Endothelial cell of umbilical vein (primary cell): ENCODE data around the gene ST8SIA6. TPM values are rescaled to one million over a fixed set of nuclear protein-coding genes. Genes with fewer than 3 reads are reported as not detected.

Experiments used
- BruUV-seq: library from RNA; stranded (reverse); fragments of 400-500 nt; replicated peaks from 2 replicates; lab custom pipeline; 2021; lab: Mats Ljungman, UMichigan
- CTCF ChIA-PET: fragments of 300-600, 350-600 bp; sonication (Branson Sonifier 250); formaldehyde crosslinking; loops from one replicate; lab custom pipeline; 2021; ENCODE audit warnings: antibody characterized with exemption, inconsistent platforms; lab: Charles Lee
- POLR2A ChIA-PET: fragments of 300-600, 350-600 bp; sonication (Branson Sonifier 250); formaldehyde crosslinking; loops from one replicate; lab custom pipeline; 2021; ENCODE audit warnings: antibody characterized with exemption, inconsistent platforms; lab: Charles Lee
- DNase-seq: peaks from one replicate; pipeline ENCODE4 v3.0.0-alpha.2; 2011; ENCODE audit warnings: low read depth, low spot score
- FAIRE-seq: peaks from 2 replicates; lab custom pipeline; 2011; peaks lifted over from hg19 to GRCh38; lab: Jason Lieb, UNC
- H2AFZ ChIP-seq: 2 replicates; pipeline ENCODE4 v1.6.0; 2012; ENCODE audit warnings: low read depth, low read length, control low read depth, inconsistent platforms
- H3K27ac ChIP-seq: 2 replicates; pipeline ENCODE4 v1.5.1; 2011; ENCODE audit warnings: low read depth, mild to moderate bottlenecking, control low read depth, low read length, moderate library complexity; ENCODE audit not compliant: insufficient read depth
- H3K27me3 ChIP-seq, 2 experiments: 2 replicates each; pipeline versions ENCODE4 v1.6.0 to v1.6.1; 2011; ENCODE audit warnings: low read length in 2 of 2, mixed read lengths in 1 of 2; ENCODE audit not compliant: control insufficient read depth in 2 of 2, insufficient read depth in 2 of 2
- H3K36me3 ChIP-seq, 2 experiments: 2 replicates in 1 of 2; 3 replicates in 1 of 2; pipeline ENCODE4 v1.5.1; 2011; ENCODE audit warnings: low read length in 2 of 2, mild to moderate bottlenecking in 1 of 2, moderate library complexity in 1 of 2; ENCODE audit not compliant: control insufficient read depth in 2 of 2, insufficient read depth in 2 of 2; ENCODE audit errors: extremely low read depth in 1 of 2
- H3K4me1 ChIP-seq: 3 replicates; pipeline ENCODE4 v1.5.1; 2011; ENCODE audit warnings: mild to moderate bottlenecking, low read length; ENCODE audit not compliant: control insufficient read depth, insufficient read depth; ENCODE audit errors: extremely low read depth
- H3K4me2 ChIP-seq: 2 replicates; pipeline ENCODE4 v1.6.1; 2011; ENCODE audit warnings: low read length, control low read depth, mixed read lengths; ENCODE audit not compliant: insufficient read depth
- H3K4me3 ChIP-seq, 3 experiments: fragments of 200-600 bp in 1 of 3; sonication (generic), shearing (Covaris generic) in 1 of 3; replicated peaks in 1 of 3; 2 replicates each; pipeline ENCODE4 v1.5.1; 2011 to 2016; ENCODE audit warnings: control low read depth in 3 of 3, low read length in 3 of 3, mild to moderate bottlenecking in 2 of 3, inconsistent platforms in 1 of 3, low read depth in 1 of 3, moderate library complexity in 1 of 3; ENCODE audit not compliant: insufficient read depth in 1 of 3
- H3K79me2 ChIP-seq: 2 replicates; pipeline ENCODE4 v1.6.0; 2012; ENCODE audit warnings: low read length, inconsistent platforms; ENCODE audit not compliant: control insufficient read depth, insufficient read depth
- H3K9ac ChIP-seq: replicated peaks from 2 replicates; pipeline ENCODE3; 2011; ENCODE audit warnings: low read length, control low read depth; ENCODE audit not compliant: insufficient read depth; ENCODE audit errors: extremely low read depth
- H3K9me1 ChIP-seq: replicated peaks from 3 replicates; pipeline ENCODE4 v1.6.0; 2011; ENCODE audit warnings: mild to moderate bottlenecking, low read length; ENCODE audit not compliant: control insufficient read depth, insufficient read depth; ENCODE audit errors: extremely low read depth
- H3K9me3 ChIP-seq: replicated peaks from 2 replicates; pipeline ENCODE4 v1.5.1; 2012; ENCODE audit warnings: low read length, inconsistent platforms; ENCODE audit not compliant: control insufficient read depth, insufficient read depth
- H4K20me1 ChIP-seq: replicated peaks from 2 replicates; pipeline ENCODE3; 2011; ENCODE audit warnings: mild to moderate bottlenecking, low read length; ENCODE audit not compliant: control insufficient read depth, insufficient read depth; ENCODE audit errors: extremely low read depth
- EZH2 ChIP-seq: IDR thresholded peaks from 2 replicates; pipeline ENCODE4 v1.6.1; 2012; ENCODE audit warnings: borderline replicate concordance, low read depth, mild to moderate bottlenecking, moderate library complexity, low read length, inconsistent platforms; ENCODE audit not compliant: severe bottlenecking
- FOS ChIP-seq: IDR thresholded peaks from 2 replicates; pipeline ENCODE4 v1.6.1; 2011; ENCODE audit warnings: mild to moderate bottlenecking, low read length, moderate library complexity, borderline replicate concordance; ENCODE audit not compliant: insufficient read depth
- GATA2 ChIP-seq: IDR thresholded peaks from 2 replicates; pipeline ENCODE4 v1.7.0; 2011; ENCODE audit warnings: low read depth, mild to moderate bottlenecking, moderate library complexity, mixed read lengths, low read length; ENCODE audit not compliant: insufficient read length, insufficient read depth
- JUN ChIP-seq: IDR thresholded peaks from 2 replicates; pipeline ENCODE4 v1.6.1; 2011; ENCODE audit warnings: borderline replicate concordance, low read depth; ENCODE audit not compliant: insufficient read length, insufficient read depth
- MYC ChIP-seq: IDR thresholded peaks from one replicate; pipeline ENCODE4 v1.6.1; 2011; ENCODE audit warnings: mild to moderate bottlenecking, low read depth, low read length
- POLR2A ChIP-seq: IDR thresholded peaks from 2 replicates; pipeline ENCODE4 v1.6.1; 2012; ENCODE audit warnings: low read depth, mild to moderate bottlenecking, control low read depth, low read length
- POLR2AphosphoS5 ChIP-seq: IDR thresholded peaks from 2 replicates; pipeline ENCODE4 v1.6.1; 2012; ENCODE audit warnings: low read depth, mild to moderate bottlenecking, control low read depth, low read length, moderate library complexity; ENCODE audit not compliant: insufficient read depth
- dilution Hi-C: fragments of 300-500 bp; cut with MboI; formaldehyde crosslinking; loops from one replicate; pipeline ENCODE4 v1.15.0; 2019; ENCODE audit warnings: low sequenced_read_pairs; ENCODE audit not compliant: extremely low pct_ligation_motif_present
- intact Hi-C: fragments of 100-400 bp; cut with micrococcal nuclease; formaldehyde crosslinking; loops from one replicate; pipeline ENCODE4 v1.10.0; 2022
- polyA plus RNA-seq, 4 experiments: library from polyadenylated mRNA; depleted of rRNA in 3 of 4; stranded (reverse) in 3 of 4; unstranded in 1 of 4; fragments of >200 nt; gene quantifications; 2 replicates each; pipeline versions ENCODE4 v1.2.1 to v1.2.3, GENCODE V29; 2011 to 2012; ENCODE audit warnings: missing spikeins in 1 of 4
- total RNA-seq: library from RNA; stranded (reverse); gene quantifications from 2 replicates; pipeline ENCODE4 v1.2.3, GENCODE V29; 2021
- TF ChIP-seq, protein P1 (sequence below): IDR thresholded peaks from 2 replicates; pipeline ENCODE4 v1.6.1; 2011; ENCODE audit not compliant: insufficient read depth, insufficient read length
- TF ChIP-seq, protein P2 (sequence below), 2 donors: IDR thresholded peaks; 1 replicate in 1 of 2; 2 replicates in 1 of 2; pipeline ENCODE4 v1.5.1; 2011; ENCODE audit warnings: low read length in 2 of 2, mild to moderate bottlenecking in 2 of 2, moderate library complexity in 2 of 2, control low read depth in 1 of 2, inconsistent platforms in 1 of 2, low read depth in 1 of 2; ENCODE audit not compliant: insufficient read depth in 1 of 2; ENCODE audit errors: extremely low read depth in 1 of 2

Gene ST8SIA6
- total and polyA plus RNA-seq, 2 donors (not counting 3 experiments of a cell fraction or from before 2014, with no cell fraction given), result 0.40 to 0.51 TPM

DNA sequence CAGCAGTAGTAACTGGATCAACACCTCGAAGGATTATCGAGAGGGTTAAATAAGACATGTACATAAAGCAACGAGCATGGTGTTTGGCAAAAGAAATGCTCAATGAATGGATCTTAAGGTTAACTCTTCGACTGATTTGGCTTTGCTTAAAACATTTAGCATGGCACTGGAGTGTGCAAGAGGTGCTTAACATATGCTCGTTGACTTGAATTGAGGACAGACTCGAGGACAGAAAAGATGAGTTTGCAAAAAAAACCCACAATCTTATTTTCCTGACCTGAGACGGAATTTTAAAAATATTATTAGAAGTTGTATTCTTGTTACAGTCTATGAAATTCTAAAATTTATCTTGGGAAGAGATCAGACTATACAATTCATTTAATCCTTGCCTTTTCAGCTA is 49.4 kb upstream of the ST8SIA6 start:
- no peaks in the 10 kb centered on the region for H3K36me3 ChIP-seq
- POLR2A ChIA-PET, result no interaction called here
- no TSS peak for BruUV-seq

More for the DNA sequence above, 49.4 kb upstream of the ST8SIA6 start:
- no peaks in the 10 kb centered on the region for H4K20me1 ChIP-seq
- no peak overlapping the region for H3K27ac ChIP-seq
- CTCF ChIA-PET, result interaction anchor here (1.2 to 1.3 kb wide), 2 partner anchors 10 to 21 kb away, joined by 3 to 6 read pairs; no protein-coding TSS in a partner anchor
- no peaks in the 10 kb centered on the region for H3K27me3 ChIP-seq
- no peak overlapping the region for H3K9ac ChIP-seq
- FAIRE-seq, result no peak
- no peaks in the 10 kb centered on the region for H3K9me1 ChIP-seq
- H3K4me1 ChIP-seq, result peaks cover 3% of the 10 kb centered on the region
- no peaks in the 10 kb centered on the region for H3K9me3 ChIP-seq
- TF ChIP-seq, protein P1, sequence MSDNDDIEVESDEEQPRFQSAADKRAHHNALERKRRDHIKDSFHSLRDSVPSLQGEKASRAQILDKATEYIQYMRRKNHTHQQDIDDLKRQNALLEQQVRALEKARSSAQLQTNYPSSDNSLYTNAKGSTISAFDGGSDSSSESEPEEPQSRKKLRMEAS, result no peak
- TF ChIP-seq MYC, result no peak
- no peak for TF ChIP-seq FOS
- no peak for TF ChIP-seq JUN
- TF ChIP-seq EZH2, result no peak
- TF ChIP-seq, protein P2, sequence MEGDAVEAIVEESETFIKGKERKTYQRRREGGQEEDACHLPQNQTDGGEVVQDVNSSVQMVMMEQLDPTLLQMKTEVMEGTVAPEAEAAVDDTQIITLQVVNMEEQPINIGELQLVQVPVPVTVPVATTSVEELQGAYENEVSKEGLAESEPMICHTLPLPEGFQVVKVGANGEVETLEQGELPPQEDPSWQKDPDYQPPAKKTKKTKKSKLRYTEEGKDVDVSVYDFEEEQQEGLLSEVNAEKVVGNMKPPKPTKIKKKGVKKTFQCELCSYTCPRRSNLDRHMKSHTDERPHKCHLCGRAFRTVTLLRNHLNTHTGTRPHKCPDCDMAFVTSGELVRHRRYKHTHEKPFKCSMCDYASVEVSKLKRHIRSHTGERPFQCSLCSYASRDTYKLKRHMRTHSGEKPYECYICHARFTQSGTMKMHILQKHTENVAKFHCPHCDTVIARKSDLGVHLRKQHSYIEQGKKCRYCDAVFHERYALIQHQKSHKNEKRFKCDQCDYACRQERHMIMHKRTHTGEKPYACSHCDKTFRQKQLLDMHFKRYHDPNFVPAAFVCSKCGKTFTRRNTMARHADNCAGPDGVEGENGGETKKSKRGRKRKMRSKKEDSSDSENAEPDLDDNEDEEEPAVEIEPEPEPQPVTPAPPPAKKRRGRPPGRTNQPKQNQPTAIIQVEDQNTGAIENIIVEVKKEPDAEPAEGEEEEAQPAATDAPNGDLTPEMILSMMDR (IDR thresholded peaks at IDR 0.05; ENCODE audit: extremely low read depth in 1 of 2, insufficient read depth in 1 of 2, low read depth in 1 of 2, low read length in 2 of 2), result no peak
- no peak for TF ChIP-seq GATA2
- TF ChIP-seq POLR2AphosphoS5, result no peak
- TF ChIP-seq POLR2A, result no peak
- intact Hi-C loops (no loop called here), dilution Hi-C loops (no loop called here)
- H2AFZ ChIP-seq, result no peak overlapping the region
- DNase-seq, result no peak
- no peak overlapping the region for H3K4me2 ChIP-seq
- H3K4me3 ChIP-seq, result no peak overlapping the region
- H3K79me2 ChIP-seq, result no peaks in the 10 kb centered on the region
